ENCODE data around the gene PSKH1. TPM values are rescaled to one million over a fixed set of nuclear protein-coding genes. Genes with fewer than 3 reads are reported as not detected.

Gene PSKH1
- total RNA-seq: 10 to 100 TPM; 22.3 to 25.1 TPM
- polyA plus RNA-seq: 10 to 100 TPM; 19.4 to 25.3 TPM

DNA sequence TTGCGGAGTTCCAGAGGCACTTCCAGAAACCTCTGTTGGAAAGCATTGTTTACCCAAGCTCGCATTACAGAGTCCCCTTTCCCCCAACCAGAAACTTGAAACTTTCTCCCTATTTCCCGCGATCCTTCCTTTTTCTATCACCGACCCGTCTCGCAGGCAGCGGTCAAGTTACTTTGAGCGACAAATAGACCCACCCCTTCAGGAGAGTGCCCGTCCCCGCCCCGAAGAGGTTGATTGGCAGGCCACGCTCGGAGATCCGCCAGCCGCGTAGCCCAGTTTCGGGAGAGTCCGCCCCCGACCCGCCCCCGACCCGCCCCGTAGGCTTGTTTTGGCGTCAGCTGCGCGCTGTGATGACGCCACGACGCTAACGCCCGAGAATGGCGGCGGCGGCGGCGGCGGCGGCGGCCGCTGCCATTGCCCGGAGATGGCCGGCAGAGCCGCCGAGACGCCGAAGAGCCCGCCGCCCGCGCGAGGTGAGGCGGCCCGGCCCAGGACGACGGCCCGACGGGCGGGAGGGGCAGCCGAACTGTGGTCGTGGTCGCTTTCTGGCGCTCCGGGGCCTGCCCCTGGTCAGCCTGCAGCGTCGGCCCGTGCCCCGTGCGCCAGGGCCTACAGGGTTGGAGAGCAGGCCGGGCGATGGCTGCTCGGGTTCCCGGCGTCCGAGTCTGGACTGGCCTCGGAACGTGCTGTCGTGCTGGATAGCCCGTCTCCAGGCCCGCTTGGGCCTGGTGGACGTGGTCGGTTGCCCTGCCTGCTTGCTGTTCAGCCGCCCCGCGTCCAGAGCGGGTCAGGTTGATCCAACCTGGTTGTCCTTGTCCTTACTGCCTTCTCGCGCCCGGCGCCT lies at the start of gene PSKH1:
Gene PSKH1, plus strand, starts transcription at position 356 of the 844 bp plus-strand sequence. CDS start 15,496 bp downstream, outside the sequence.
- H3K27me3 ChIP-seq (ENCODE audit: insufficient read depth, low read length): no peaks in the 10 kb centered on the region
- Mint-ChIP-seq H3K36me3 (peaks cover 0 to 7% of the 10 kb centered on the region in 2 donors), H3K9me3 (no peaks in the 10 kb centered on the region), H3K27ac (peak within 1 kb of the TSS; percentile 96 to 98 (median 97)), H3K4me1 (peaks cover 12 to 48% (median 39%) of the 10 kb centered on the region in 4 donors), H3K27me3 (no peaks in the 10 kb centered on the region), H3K4me3 (peak within 1 kb of the TSS; percentile 89 to 98 (median 96))
- ChIA-PET CTCF (ENCODE audit: partially characterized antibody) (interaction anchor here (1.0 to 3.8 kb wide), 3 partner anchors 10 to 148 kb away, joined by 3 to 24 read pairs (median 6); no protein-coding TSS in a partner anchor), POLR2A (ENCODE audit: partially characterized antibody) (interaction anchor here (0.8 to 3.4 kb wide), 13 partner anchors 10 to 233 kb away, joined by 3 to 28 read pairs (median 4); partner anchors contain the start of genes ACD, CTRL, EDC4 and NFATC3)
- DNase-seq: peak; percentile 86 to 95 (median 87)
- intact Hi-C loops (cut with micrococcal nuclease): loop anchor here (1.0 kb wide), 5 partner anchors 42 to 130 kb away; partner anchors contain the start of genes DDX28, DUS2, NUTF2 and RANBP10
- H3K36me3 ChIP-seq (ENCODE audit: insufficient read depth, low read length): no peaks in the 10 kb centered on the region
- H3K27ac ChIP-seq (ENCODE audit: low read depth, low read length): peak within 1 kb of the TSS; percentile 95
- peaks cover 20% of the 10 kb centered on the region for H3K4me1 ChIP-seq (ENCODE audit: insufficient read depth, low read length)
- peak within 1 kb of the TSS; percentile 76 to 90 for H3K4me3 ChIP-seq (ENCODE audit: low read length in 2 of 2)
- H3K9me3 ChIP-seq (ENCODE audit: control insufficient read depth in 1 of 2, low read length in 2 of 2): no peaks in the 10 kb centered on the region

DNA sequence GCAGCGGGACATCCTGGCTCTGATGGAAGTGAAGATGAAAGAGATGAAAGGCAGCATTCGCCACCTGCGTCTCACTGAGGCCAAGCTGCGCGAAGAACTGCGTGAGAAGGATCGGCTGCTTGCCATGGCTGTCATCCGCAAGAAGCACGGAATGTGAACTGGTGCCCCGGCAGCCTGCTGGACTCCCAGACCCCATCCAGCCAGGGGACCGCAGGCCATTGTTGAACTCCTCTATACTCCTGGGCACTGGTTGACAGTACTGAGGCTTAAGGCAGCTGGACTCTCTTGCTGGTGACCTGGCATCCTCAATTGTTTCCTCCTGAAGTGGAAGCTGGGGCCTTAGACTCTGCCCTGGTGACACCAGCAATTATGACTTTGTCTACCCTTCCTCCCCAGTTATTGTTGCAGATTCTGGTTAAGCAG lies 49.7 kb upstream of the PSKH1 start:
- no peak for DNase-seq
- POLR2A ChIA-PET (ENCODE audit: partially characterized antibody): interaction anchor here (0.9 to 5.2 kb wide), 14 partner anchors 8 to 362 kb away, joined by 3 to 60 read pairs (median 6); partner anchors contain the start of genes ACD, ATP6V0D1, CTCF and EDC4

DNA sequence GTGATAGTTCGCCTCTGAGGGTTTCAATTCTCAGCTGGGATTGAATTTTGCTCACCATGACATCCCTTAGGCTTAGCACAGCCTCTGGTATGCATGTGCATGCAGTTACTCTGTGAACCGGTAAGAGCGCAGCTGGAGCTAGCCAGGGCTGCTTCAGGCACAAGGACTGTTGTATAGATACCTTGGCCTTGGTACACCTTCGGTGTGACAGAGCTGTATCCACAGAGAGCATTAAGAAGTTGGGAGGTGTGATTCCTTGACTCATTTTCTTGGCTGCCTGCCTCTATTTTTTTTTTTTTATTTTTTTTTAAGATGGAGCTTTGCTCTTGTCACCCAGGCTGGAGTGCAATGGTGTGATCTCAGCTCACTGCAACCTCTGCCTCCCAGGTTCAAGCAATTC lies 48.6 kb upstream of the PSKH1 start:
- no peak for DNase-seq
- Histone ChIP-seq H3K27me3 (ENCODE audit: insufficient read depth, low read length) (no peaks in the 10 kb centered on the region), H3K9me3 (ENCODE audit: control insufficient read depth in 1 of 2, low read length in 2 of 2) (no peaks in the 10 kb centered on the region), H3K4me3 (ENCODE audit: low read length in 2 of 2) (no peak overlapping the region), H3K36me3 (ENCODE audit: insufficient read depth, low read length) (no peaks in the 10 kb centered on the region), H3K4me1 (ENCODE audit: insufficient read depth, low read length) (peaks cover 52% of the 10 kb centered on the region), H3K27ac (ENCODE audit: low read depth, low read length) (peak overlapping the region; percentile 98)
- H3K27me3 Mint-ChIP-seq: no peaks in the 10 kb centered on the region
- peak overlapping the region; percentile 28 to 98 (median 74) for H3K4me3 Mint-ChIP-seq
- CTCF ChIA-PET (ENCODE audit: partially characterized antibody): interaction anchor here (0.8 to 3.3 kb wide), 11 partner anchors 9 to 384 kb away, joined by 3 to 14 read pairs (median 4); partner anchors contain the start of genes EDC4, RANBP10 and TSNAXIP1
- intact Hi-C loops (cut with micrococcal nuclease): no loop called here
- H3K4me1 Mint-ChIP-seq: peaks cover 34 to 61% (median 48%) of the 10 kb centered on the region in 4 donors
- peaks cover 0 to 2% (median 0%) of the 10 kb centered on the region in 8 donors for H3K9me3 Mint-ChIP-seq
- peak overlapping the region in 6 of 7 donors; percentile 62 to 98 (median 96) for H3K27ac Mint-ChIP-seq
- peaks cover 0 to 17% of the 10 kb centered on the region in 2 donors for H3K36me3 Mint-ChIP-seq
- POLR2A ChIA-PET (ENCODE audit: partially characterized antibody): interaction anchor here (0.6 to 5.2 kb wide), 18 partner anchors 9 to 363 kb away, joined by 3 to 60 read pairs (median 4); partner anchors contain the start of genes ATP6V0D1, CARMIL2, CTCF and EDC4

More for the DNA sequence above, 49.7 kb upstream of the PSKH1 start:
- Histone ChIP-seq H3K36me3 (ENCODE audit: insufficient read depth, low read length) (no peaks in the 10 kb centered on the region), H3K4me1 (ENCODE audit: insufficient read depth, low read length) (peaks cover 49% of the 10 kb centered on the region), H3K9me3 (ENCODE audit: control insufficient read depth in 1 of 2, low read length in 2 of 2) (no peaks in the 10 kb centered on the region), H3K27me3 (ENCODE audit: insufficient read depth, low read length) (no peaks in the 10 kb centered on the region), H3K27ac (ENCODE audit: low read depth, low read length) (peak overlapping the region; percentile 98), H3K4me3 (ENCODE audit: low read length in 2 of 2) (peak overlapping the region; percentile 64 to 99)
- H3K27ac Mint-ChIP-seq: peak overlapping the region; percentile 94 to 99 (median 97)
- H3K36me3 Mint-ChIP-seq: peaks cover 0 to 17% of the 10 kb centered on the region in 2 donors
- peak overlapping the region; percentile 93 to 98 (median 94) for H3K4me3 Mint-ChIP-seq
- H3K9me3 Mint-ChIP-seq: peaks cover 0 to 2% (median 0%) of the 10 kb centered on the region in 8 donors
- H3K4me1 Mint-ChIP-seq: peaks cover 29 to 57% (median 44%) of the 10 kb centered on the region in 4 donors
- intact Hi-C loops (cut with micrococcal nuclease): loop anchor here (1.0 to 2.0 kb wide), 2 partner anchors 92 to 281 kb away; partner anchors contain the start of gene CTCF
- no peaks in the 10 kb centered on the region for H3K27me3 Mint-ChIP-seq
- CTCF ChIA-PET (ENCODE audit: partially characterized antibody): interaction anchor here (0.9 to 3.3 kb wide), 4 partner anchors 10 to 296 kb away, joined by 3 to 14 read pairs (median 9); no protein-coding TSS in a partner anchor

DNA sequence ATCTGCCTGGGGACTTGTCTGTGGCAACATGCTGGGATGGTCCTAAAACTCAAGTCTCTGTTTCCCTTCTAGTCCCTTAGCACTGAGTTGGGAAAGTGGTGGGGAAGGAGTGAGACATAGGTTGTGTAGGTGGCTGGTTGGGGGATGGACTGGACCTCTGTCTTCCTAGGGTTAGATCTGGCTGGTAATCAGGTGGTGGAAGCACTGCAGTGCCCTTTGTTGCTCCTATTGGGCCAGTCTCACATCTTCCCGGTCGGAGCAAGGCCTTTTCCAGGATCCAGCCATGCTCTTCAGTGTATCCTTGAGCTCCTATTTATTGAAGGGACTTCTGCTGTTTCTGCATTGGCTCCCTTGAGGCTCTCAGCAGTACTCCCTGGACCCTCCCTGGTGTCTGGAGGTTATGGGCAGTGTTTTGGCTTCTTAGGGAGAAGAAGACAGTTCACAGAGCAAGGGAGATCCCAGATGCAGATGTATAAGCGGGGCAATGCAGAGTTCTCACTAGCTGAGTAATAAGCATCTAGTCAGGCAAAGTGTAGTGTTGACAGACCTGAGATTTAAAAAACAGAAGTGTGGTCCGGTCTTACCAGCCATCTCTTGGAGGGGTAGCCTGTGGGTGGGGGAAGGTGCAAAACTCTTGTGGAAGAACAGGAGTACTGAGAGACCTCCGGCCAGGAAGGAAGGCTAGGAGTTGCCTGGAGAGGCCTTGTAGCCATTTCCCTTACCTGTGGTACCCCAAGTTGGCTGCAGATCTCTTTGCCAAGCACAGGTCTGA lies 47.6 kb upstream of the PSKH1 start:
- no peaks in the 10 kb centered on the region for H3K27me3 Mint-ChIP-seq
- POLR2A ChIA-PET (ENCODE audit: partially characterized antibody): interaction anchor here (0.6 to 5.2 kb wide), 22 partner anchors 10 to 324 kb away, joined by 3 to 60 read pairs (median 4); partner anchors contain the start of genes ACD, DDX28, DUS2 and EDC4
- H3K27ac Mint-ChIP-seq: peak overlapping the region; percentile 85 to 98 (median 95)
- H3K4me1 Mint-ChIP-seq: peaks cover 35 to 61% (median 47%) of the 10 kb centered on the region in 4 donors
- H3K4me3 Mint-ChIP-seq: peak overlapping the region; percentile 85 to 94 (median 89)
- H3K9me3 Mint-ChIP-seq: peaks cover 0 to 2% (median 0%) of the 10 kb centered on the region in 8 donors
- Histone ChIP-seq H3K27me3 (ENCODE audit: insufficient read depth, low read length) (no peaks in the 10 kb centered on the region), H3K4me1 (ENCODE audit: insufficient read depth, low read length) (peaks cover 52% of the 10 kb centered on the region), H3K36me3 (ENCODE audit: insufficient read depth, low read length) (no peaks in the 10 kb centered on the region), H3K27ac (ENCODE audit: low read depth, low read length) (peak overlapping the region; percentile 80), H3K4me3 (ENCODE audit: low read length in 2 of 2) (peak overlapping the region; percentile 86 to 90), H3K9me3 (ENCODE audit: control insufficient read depth in 1 of 2, low read length in 2 of 2) (no peaks in the 10 kb centered on the region)
- peaks cover 0 to 17% of the 10 kb centered on the region in 2 donors for H3K36me3 Mint-ChIP-seq
- CTCF ChIA-PET (ENCODE audit: partially characterized antibody): interaction anchor here (0.8 to 3.3 kb wide), 15 partner anchors 8 to 383 kb away, joined by 3 to 14 read pairs (median 5); partner anchors contain the start of genes ATP6V0D1, EDC4, NRN1L and RANBP10
- intact Hi-C loops (cut with micrococcal nuclease): loop anchor here (1.0 kb wide), 6 partner anchors 12 to 239 kb away; partner anchors contain the start of genes ACD, PARD6A, PSKH1 and RANBP10
- no peak for DNase-seq

DNA sequence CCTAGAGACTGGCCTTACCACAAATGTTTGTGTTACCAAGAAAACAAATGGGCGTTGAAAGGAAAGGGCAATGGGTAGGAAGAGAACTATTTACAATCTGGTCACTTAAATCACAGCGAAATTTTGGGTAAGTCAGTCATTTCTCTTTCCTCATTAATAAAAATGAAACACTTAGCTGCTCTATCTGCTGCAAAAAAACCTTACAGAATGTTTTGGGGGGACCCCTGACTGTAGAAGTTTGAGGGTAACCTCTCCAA lies 47.1 kb upstream of the PSKH1 start:
- peaks cover 52% of the 10 kb centered on the region for H3K4me1 ChIP-seq (ENCODE audit: insufficient read depth, low read length)
- no peaks in the 10 kb centered on the region for H3K36me3 ChIP-seq (ENCODE audit: insufficient read depth, low read length)
- Mint-ChIP-seq H3K27me3 (no peaks in the 10 kb centered on the region), H3K9me3 (peaks cover 0 to 2% (median 0%) of the 10 kb centered on the region in 8 donors), H3K27ac (peak overlapping the region; percentile 85 to 98 (median 95)), H3K36me3 (peaks cover 0 to 17% of the 10 kb centered on the region in 2 donors), H3K4me3 (peak overlapping the region; percentile 85 to 94 (median 89)), H3K4me1 (peaks cover 36 to 61% (median 47%) of the 10 kb centered on the region in 4 donors)
- no peaks in the 10 kb centered on the region for H3K9me3 ChIP-seq (ENCODE audit: control insufficient read depth in 1 of 2, low read length in 2 of 2)
- ChIA-PET CTCF (ENCODE audit: partially characterized antibody) (interaction anchor here (1.1 to 3.3 kb wide), 8 partner anchors 9 to 382 kb away, joined by 3 to 14 read pairs (median 5); partner anchors contain the start of genes ATP6V0D1 and NRN1L), POLR2A (ENCODE audit: partially characterized antibody) (interaction anchor here (0.7 to 5.2 kb wide), 23 partner anchors 10 to 438 kb away, joined by 3 to 60 read pairs (median 4); partner anchors contain the start of genes ACD, DDX28, DUS2 and EDC4)
- H3K27ac ChIP-seq (ENCODE audit: low read depth, low read length): peak overlapping the region; percentile 80
- peak overlapping the region; percentile 86 to 90 for H3K4me3 ChIP-seq (ENCODE audit: low read length in 2 of 2)
- intact Hi-C loops (cut with micrococcal nuclease): loop anchor here (1.0 kb wide), 6 partner anchors 13 to 238 kb away; partner anchors contain the start of genes ACD, PARD6A, PSKH1 and RANBP10
- no peaks in the 10 kb centered on the region for H3K27me3 ChIP-seq (ENCODE audit: insufficient read depth, low read length)
- DNase-seq: no peak

Data from CD4-positive, alpha-beta memory T cell (primary cell).